B cell (primary cell): Measurements from ENCODE around the gene TMEM86A. TPM values are rescaled to one million over a fixed set of nuclear protein-coding genes. Genes with fewer than 3 reads are reported as not detected.
"Not testable (repeated sequence)": the region's sequence is repeated elsewhere in the genome, so short reads cannot be mapped to it uniquely, and the experiment has no call there.

Source experiments
- ATAC-seq: fragments of 200-7000 bp; cut with Tn5 transposase; one replicate; pipeline ENCODE4 v1.10.0; 2021; ENCODE audit warnings: low read depth, mild to moderate bottlenecking, moderate number of reproducible peaks, moderate library complexity
- CTCF ChIA-PET: fragments of 350-600 bp; sonication (Branson Sonifier 250); formaldehyde crosslinking; loops from one replicate; lab custom pipeline; 2021; ENCODE audit warnings: antibody characterized with exemption, inconsistent platforms; lab: Charles Lee
- POLR2A ChIA-PET: fragments of 350-600 bp; sonication (Branson Sonifier 250); formaldehyde crosslinking; loops from one replicate; lab custom pipeline; 2021; ENCODE audit warnings: antibody characterized with exemption; lab: Charles Lee
- DNase-seq: peaks from one replicate; pipeline ENCODE4 v3.0.0; 2013
- H2AFZ ChIP-seq: 2 replicates; pipeline ENCODE4 v1.6.1; 2012; ENCODE audit warnings: mild to moderate bottlenecking, low read depth, low read length; ENCODE audit not compliant: insufficient read depth, poor library complexity, severe bottlenecking
- H3K27ac ChIP-seq, 2 donors: 1 replicate in 1 of 2; 2 replicates in 1 of 2; pipeline ENCODE4 v1.5.1; 2012 to 2013; ENCODE audit warnings: low read length in 2 of 2, mild to moderate bottlenecking in 2 of 2, moderate library complexity in 1 of 2
- H3K27me3 ChIP-seq, 4 experiments: fragments of 200-600 bp in 1 of 4; sonication (generic) in 1 of 4; replicated peaks in 1 of 4; 1 replicate in 2 of 4; 2 replicates in 2 of 4; pipeline versions ENCODE4 v1.6.1 to v1.7.0; 2013 to 2016; ENCODE audit warnings: low read length in 3 of 4, mild to moderate bottlenecking in 2 of 4, mixed read lengths in 1 of 4, moderate library complexity in 1 of 4; ENCODE audit not compliant: insufficient read depth in 4 of 4, control insufficient read depth in 3 of 4; ENCODE audit errors: control extremely low read depth in 1 of 4
- H3K36me3 ChIP-seq, 2 experiments: replicated peaks in 1 of 2; 1 replicate in 1 of 2; 2 replicates in 1 of 2; pipeline versions ENCODE4 v1.6.1 to v1.7.1; 2013; ENCODE audit warnings: low read length in 1 of 2; ENCODE audit not compliant: insufficient read depth in 2 of 2, control insufficient read depth in 1 of 2; ENCODE audit errors: control extremely low read depth in 1 of 2, extremely low read depth in 1 of 2
- H3K4me1 ChIP-seq, 2 donors: fragments of 200-600 bp in 1 of 2; sonication (generic) in 1 of 2; 1 replicate in 1 of 2; 2 replicates in 1 of 2; pipeline versions ENCODE4 v1.5.1 to v1.6.1; 2013 to 2017; ENCODE audit warnings: low read length in 2 of 2; ENCODE audit not compliant: control insufficient read depth in 2 of 2, insufficient read depth in 2 of 2
- H3K4me2 ChIP-seq: replicated peaks from 2 replicates; pipeline ENCODE3; 2012; ENCODE audit warnings: mild to moderate bottlenecking, low read depth, low read length; ENCODE audit not compliant: poor library complexity, severe bottlenecking
- H3K4me3 ChIP-seq, 5 experiments: fragments of 200-600 bp in 1 of 5; sonication (generic) in 1 of 5; 1 replicate in 3 of 5; 2 replicates in 2 of 5; pipeline versions ENCODE4 v1.5.1 to v1.7.0; 2011 to 2016; ENCODE audit warnings: low read length in 4 of 5, mild to moderate bottlenecking in 4 of 5, low read depth in 2 of 5, control low read depth in 1 of 5, moderate library complexity in 1 of 5; ENCODE audit not compliant: insufficient read depth in 1 of 5; ENCODE audit errors: control extremely low read depth in 1 of 5, extremely low read depth in 1 of 5
- H3K79me2 ChIP-seq: fragments of 200-600 bp; sonication (generic); one replicate; pipeline ENCODE4 v1.6.0; 2016; ENCODE audit warnings: low read length; ENCODE audit not compliant: control insufficient read depth, insufficient read depth
- H3K9ac ChIP-seq: fragments of 200-600 bp; sonication (generic); 2 replicates; pipeline ENCODE4 v1.6.1; 2017; ENCODE audit warnings: mild to moderate bottlenecking, low read length, moderate library complexity
- H3K9me3 ChIP-seq, 3 donors: one replicate each; pipeline versions ENCODE4 v1.6.1 to v1.7.1; 2013; ENCODE audit warnings: low read length in 2 of 3; ENCODE audit not compliant: control insufficient read depth in 2 of 3, insufficient read depth in 1 of 3; ENCODE audit errors: control extremely low read depth in 1 of 3
- H4K20me1 ChIP-seq: 2 replicates; pipeline ENCODE4 v1.6.0; 2012; ENCODE audit warnings: mild to moderate bottlenecking, low read length; ENCODE audit not compliant: insufficient read depth, control insufficient read depth, poor library complexity, severe bottlenecking
- H3K27ac Mint-ChIP-seq: one replicate; pipeline ENCODE4 v1.8.0; 2021; ENCODE audit warnings: mixed read lengths
- H3K27me3 Mint-ChIP-seq: one replicate; pipeline ENCODE4 v1.8.0; 2021; ENCODE audit warnings: mixed read lengths
- H3K4me1 Mint-ChIP-seq: one replicate; pipeline ENCODE4 v1.8.0; 2021; ENCODE audit warnings: mixed read lengths
- H3K4me3 Mint-ChIP-seq: one replicate; pipeline ENCODE4 v1.8.0; 2021; ENCODE audit warnings: mixed read lengths
- H3K9me3 Mint-ChIP-seq: one replicate; pipeline ENCODE4 v1.8.0; 2022; ENCODE audit warnings: mixed read lengths; ENCODE audit not compliant: insufficient read depth
- EZH2 ChIP-seq: IDR thresholded peaks from 2 replicates; pipeline ENCODE4 v1.6.1; 2012; ENCODE audit warnings: borderline replicate concordance, low read depth, mild to moderate bottlenecking, moderate library complexity, low read length; ENCODE audit not compliant: insufficient read depth, poor library complexity, severe bottlenecking
- whole genome bisulfite sequencing: methylation state at CpG from one replicate; pipeline ENCODE4 v1.1.5; 2013; ENCODE audit warnings: missing lambda C conversion rate; ENCODE audit not compliant: insufficient coverage; 5-methylcytosine and 5-hydroxymethylcytosine counted together
- intact Hi-C: fragments of 100-400 bp; cut with micrococcal nuclease; formaldehyde crosslinking; loops from one replicate; pipeline ENCODE4 v1.10.0; 2022
- polyA plus RNA-seq: library from polyadenylated mRNA; depleted of rRNA; stranded (reverse); fragments of >200 nt; gene quantifications from 2 replicates; pipeline ENCODE4 v1.2.3, GENCODE V29; 2012
- total RNA-seq, 2 donors: library from RNA; stranded (reverse); fragments of 120-200 nt in 1 of 2; gene quantifications; 1 replicate in 1 of 2; 2 replicates in 1 of 2; pipeline versions ENCODE4 v1.2.3 to v1.2.4, GENCODE V29; 2013 to 2022
- TF ChIP-seq, protein P1 (sequence below): fragments of 200-600 bp; IDR thresholded peaks from one replicate; pipeline ENCODE4 v1.8.0; 2022; ENCODE audit warnings: antibody characterized with exemption, mild to moderate bottlenecking

Gene TMEM86A
- total and polyA plus RNA-seq, 2 donors (not counting 1 experiment from before 2014, with no cell fraction given) = 0.40 to 1.1 TPM

DNA sequence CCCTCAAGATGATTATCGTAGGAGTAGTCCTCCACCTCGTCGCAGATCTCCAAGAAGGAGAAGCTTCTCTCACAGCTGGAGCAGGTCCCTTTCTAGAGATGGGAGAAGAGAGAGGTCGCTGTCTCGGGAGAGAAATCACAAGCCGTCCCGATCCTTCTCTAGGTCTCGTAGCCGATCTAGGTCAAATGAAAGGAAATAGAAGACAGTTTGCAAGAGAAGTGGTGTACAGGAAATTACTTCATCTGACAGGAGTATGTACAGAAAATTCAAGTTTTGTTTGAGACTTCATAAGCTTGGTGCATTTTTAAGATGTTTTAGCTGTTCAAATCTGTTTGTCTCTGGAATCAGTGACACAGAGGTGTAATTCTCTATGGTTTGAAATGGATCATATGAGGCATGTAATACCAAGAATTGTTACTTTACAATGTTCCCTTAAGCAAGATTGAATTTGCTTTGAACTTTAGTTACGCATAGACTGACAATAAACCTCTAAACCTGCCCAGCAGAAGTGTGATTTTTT lies 33.2 kb upstream of the TMEM86A start:
- H3K79me2 ChIP-seq, intact Hi-C loops, ATAC-seq, H3K27me3 ChIP-seq, H3K27ac Mint-ChIP-seq, H3K27ac ChIP-seq, CTCF ChIA-PET, H3K4me1 Mint-ChIP-seq, H3K4me3 Mint-ChIP-seq, H3K4me3 ChIP-seq, H3K9me3 ChIP-seq, H3K4me2 ChIP-seq, H3K9ac ChIP-seq, H3K4me1 ChIP-seq, H2AFZ ChIP-seq, H4K20me1 ChIP-seq, DNase-seq, H3K36me3 ChIP-seq, H3K9me3 Mint-ChIP-seq, POLR2A ChIA-PET: not testable (repeated sequence)
- H3K27me3 Mint-ChIP-seq = peaks cover 37% of the 10 kb centered on the region
- no CpG with 5 or more reads among the region's 10 CpGs for WGBS

DNA sequence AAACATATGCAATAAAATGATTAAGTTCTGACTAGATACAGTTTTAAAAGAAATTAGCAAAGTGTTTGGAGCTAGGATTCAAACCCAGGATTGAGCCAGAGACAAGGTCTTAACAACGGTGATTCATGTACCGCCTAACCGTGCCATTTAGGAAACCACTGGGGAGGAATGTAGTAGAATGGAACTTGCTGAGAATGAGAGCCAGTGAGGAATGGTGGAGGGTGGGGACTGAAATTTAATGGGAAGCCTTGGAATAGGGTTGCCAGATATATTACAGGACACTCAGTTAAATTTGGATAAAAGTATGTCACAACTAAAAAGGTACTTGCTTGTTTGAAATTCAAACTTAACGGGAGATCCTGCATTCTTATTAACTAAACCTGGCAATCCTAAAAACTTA lies 30.4 kb upstream of the TMEM86A start:
- no peak overlapping the region for H2AFZ ChIP-seq
- WGBS = 100% methylated on average over 3 of the region's 4 CpGs
- ATAC-seq = no peak
- no peaks in the 10 kb centered on the region for H3K36me3 ChIP-seq
- intact Hi-C loops = no loop called here
- no peak overlapping the region for H3K4me2 ChIP-seq
- H3K9ac ChIP-seq = no peak overlapping the region
- H3K27me3 ChIP-seq = no peaks in the 10 kb centered on the region
- no peak overlapping the region for H3K27ac ChIP-seq
- Mint-ChIP-seq H3K27me3 (peaks cover 29% of the 10 kb centered on the region), H3K27ac (no peak overlapping the region), H3K4me3 (no peak overlapping the region), H3K4me1 (peaks cover 2% of the 10 kb centered on the region), H3K9me3 (no peaks in the 10 kb centered on the region)
- POLR2A ChIA-PET = no interaction called here
- TF ChIP-seq, protein P1, sequence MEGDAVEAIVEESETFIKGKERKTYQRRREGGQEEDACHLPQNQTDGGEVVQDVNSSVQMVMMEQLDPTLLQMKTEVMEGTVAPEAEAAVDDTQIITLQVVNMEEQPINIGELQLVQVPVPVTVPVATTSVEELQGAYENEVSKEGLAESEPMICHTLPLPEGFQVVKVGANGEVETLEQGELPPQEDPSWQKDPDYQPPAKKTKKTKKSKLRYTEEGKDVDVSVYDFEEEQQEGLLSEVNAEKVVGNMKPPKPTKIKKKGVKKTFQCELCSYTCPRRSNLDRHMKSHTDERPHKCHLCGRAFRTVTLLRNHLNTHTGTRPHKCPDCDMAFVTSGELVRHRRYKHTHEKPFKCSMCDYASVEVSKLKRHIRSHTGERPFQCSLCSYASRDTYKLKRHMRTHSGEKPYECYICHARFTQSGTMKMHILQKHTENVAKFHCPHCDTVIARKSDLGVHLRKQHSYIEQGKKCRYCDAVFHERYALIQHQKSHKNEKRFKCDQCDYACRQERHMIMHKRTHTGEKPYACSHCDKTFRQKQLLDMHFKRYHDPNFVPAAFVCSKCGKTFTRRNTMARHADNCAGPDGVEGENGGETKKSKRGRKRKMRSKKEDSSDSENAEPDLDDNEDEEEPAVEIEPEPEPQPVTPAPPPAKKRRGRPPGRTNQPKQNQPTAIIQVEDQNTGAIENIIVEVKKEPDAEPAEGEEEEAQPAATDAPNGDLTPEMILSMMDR = no peak
- no peak for TF ChIP-seq EZH2
- DNase-seq = no peak
- H3K9me3 ChIP-seq = no peaks in the 10 kb centered on the region
- no peaks in the 10 kb centered on the region for H4K20me1 ChIP-seq
- CTCF ChIA-PET = interaction anchor here (1.8 kb wide), 1 partner anchor 64 kb away, joined by 5 read pairs; no protein-coding TSS in a partner anchor
- H3K4me1 ChIP-seq = no peaks in the 10 kb centered on the region
- no peak overlapping the region for H3K4me3 ChIP-seq
- H3K79me2 ChIP-seq = no peaks in the 10 kb centered on the region
